DOHH2 (cell line): ENCODE results near the gene GRB10.

Source experiments
- H3F3A ChIP-seq: fragments of 200-600 bp; sonication (generic), shearing (Covaris generic); 2 replicates; pipeline ENCODE4 v1.6.0; 2016; ENCODE audit warnings: antibody characterized with exemption, mild to moderate bottlenecking; ENCODE audit not compliant: control insufficient read depth, insufficient read depth
- H3K27ac ChIP-seq: fragments of 200-600 bp; sonication (generic); 2 replicates; pipeline ENCODE4 v1.5.1; 2014; ENCODE audit warnings: low read depth, mild to moderate bottlenecking, low read length, moderate library complexity
- H3K27me3 ChIP-seq: fragments of 200-600 bp; sonication (generic); 2 replicates; pipeline ENCODE4 v1.6.1; 2014; ENCODE audit warnings: mild to moderate bottlenecking, low read length, mixed read lengths; ENCODE audit not compliant: control insufficient read depth
- H3K36me3 ChIP-seq: fragments of 200-600 bp; sonication (generic); 2 replicates; pipeline ENCODE4 v1.6.1; 2014; ENCODE audit warnings: mild to moderate bottlenecking, low read length, moderate library complexity, mixed read lengths; ENCODE audit not compliant: control insufficient read depth
- H3K4me1 ChIP-seq: fragments of 200-600 bp; sonication (generic); 2 replicates; pipeline ENCODE4 v1.6.1; 2014; ENCODE audit warnings: mild to moderate bottlenecking, low read length, mixed read lengths; ENCODE audit not compliant: control insufficient read depth
- H3K4me2 ChIP-seq: fragments of 200-600 bp; sonication (generic); 2 replicates; pipeline ENCODE4 v1.6.0; 2014; ENCODE audit warnings: mild to moderate bottlenecking, low read length, moderate library complexity
- H3K4me3 ChIP-seq: fragments of 200-600 bp; sonication (generic); 2 replicates; pipeline ENCODE4 v1.5.1; 2014; ENCODE audit warnings: mild to moderate bottlenecking, low read length, mixed read lengths
- H3K79me2 ChIP-seq: fragments of 200-600 bp; sonication (generic); 2 replicates; pipeline ENCODE4 v1.6.1; 2014; ENCODE audit warnings: mild to moderate bottlenecking, low read length, mixed read lengths; ENCODE audit not compliant: control insufficient read depth
- H3K9me2 ChIP-seq: fragments of 200-600 bp; sonication (generic); replicated peaks from 2 replicates; pipeline ENCODE4 v1.6.1; 2014; ENCODE audit warnings: mild to moderate bottlenecking, low read length, mixed read lengths; ENCODE audit not compliant: control insufficient read depth
- H3K9me3 ChIP-seq: fragments of 200-600 bp; sonication (generic); 2 replicates; pipeline ENCODE4 v1.6.1; 2014; ENCODE audit warnings: antibody characterized with exemption, low read length, mixed read lengths; ENCODE audit not compliant: control insufficient read depth, insufficient read depth
- H4K20me1 ChIP-seq: fragments of 200-600 bp; sonication (generic); 2 replicates; pipeline ENCODE4 v1.6.0; 2014; ENCODE audit warnings: low read depth, mild to moderate bottlenecking, antibody characterized with exemption, low read length, moderate library complexity; ENCODE audit not compliant: control insufficient read depth, insufficient read depth
- CTCF ChIP-seq: fragments of 200-600 bp; sonication (generic); IDR thresholded peaks from one replicate; pipeline ENCODE4 v1.5.1; 2014; ENCODE audit warnings: antibody characterized with exemption, mild to moderate bottlenecking, low read depth, low read length; ENCODE audit not compliant: poor library complexity, severe bottlenecking
- EZH2phosphoT487 ChIP-seq: fragments of 200-600 bp; sonication (generic); IDR thresholded peaks from 2 replicates; pipeline ENCODE4 v1.6.1; 2017; ENCODE audit warnings: borderline replicate concordance, mild to moderate bottlenecking, antibody characterized with exemption, low read length, moderate library complexity, mixed read lengths

The GRB10 gene

GRCh38 chr7:50768485-50769474, 13.9 kb downstream of the GRB10 start:
- Histone ChIP-seq H3K27ac (no peak overlapping the region), H3K79me2 (no peaks in the 10 kb centered on the region), H3K9me3 (no peaks in the 10 kb centered on the region), H3K9me2 (no peaks in the 10 kb centered on the region), H3K4me2 (no peak overlapping the region), H3K4me1 (no peaks in the 10 kb centered on the region), H3F3A (no peaks in the 10 kb centered on the region), H3K27me3 (no peaks in the 10 kb centered on the region), H3K4me3 (no peak overlapping the region), H4K20me1 (no peaks in the 10 kb centered on the region), H3K36me3 (no peaks in the 10 kb centered on the region)
- TF ChIP-seq CTCF (no peak), EZH2phosphoT487 (no peak)

GRCh38 chr7:50766849-50767207, 15.9 kb downstream of the GRB10 start:
- Histone ChIP-seq H3K79me2 (no peaks in the 10 kb centered on the region), H4K20me1 (no peaks in the 10 kb centered on the region), H3K4me2 (no peak overlapping the region), H3K27me3 (no peaks in the 10 kb centered on the region), H3K9me3 (no peaks in the 10 kb centered on the region), H3F3A (no peaks in the 10 kb centered on the region), H3K36me3 (no peaks in the 10 kb centered on the region), H3K27ac (no peak overlapping the region), H3K4me3 (no peak overlapping the region), H3K9me2 (no peaks in the 10 kb centered on the region), H3K4me1 (no peaks in the 10 kb centered on the region)
- TF ChIP-seq EZH2phosphoT487, result no peak
- TF ChIP-seq CTCF, result no peak

GRCh38 chr7:50766106-50766848, 16.4 kb downstream of the GRB10 start:
- Histone ChIP-seq H3F3A (no peaks in the 10 kb centered on the region), H3K4me1 (no peaks in the 10 kb centered on the region), H3K79me2 (no peaks in the 10 kb centered on the region), H3K27ac (no peak overlapping the region), H3K36me3 (no peaks in the 10 kb centered on the region), H3K9me3 (no peaks in the 10 kb centered on the region), H3K27me3 (no peaks in the 10 kb centered on the region), H3K4me2 (no peak overlapping the region), H3K9me2 (no peaks in the 10 kb centered on the region), H3K4me3 (no peak overlapping the region), H4K20me1 (no peaks in the 10 kb centered on the region)
- TF ChIP-seq CTCF, result no peak
- TF ChIP-seq EZH2phosphoT487, result no peak
